Cerebellar nuclear complex (tissue), 1 donor: ENCODE measurements around the gene RASA1.

Experiments
- DNase-seq, 2 experiments: peaks; one replicate each; lab custom pipeline; 2025; lab: John Stamatoyannopoulos, UW

RASA1 gene

DNA sequence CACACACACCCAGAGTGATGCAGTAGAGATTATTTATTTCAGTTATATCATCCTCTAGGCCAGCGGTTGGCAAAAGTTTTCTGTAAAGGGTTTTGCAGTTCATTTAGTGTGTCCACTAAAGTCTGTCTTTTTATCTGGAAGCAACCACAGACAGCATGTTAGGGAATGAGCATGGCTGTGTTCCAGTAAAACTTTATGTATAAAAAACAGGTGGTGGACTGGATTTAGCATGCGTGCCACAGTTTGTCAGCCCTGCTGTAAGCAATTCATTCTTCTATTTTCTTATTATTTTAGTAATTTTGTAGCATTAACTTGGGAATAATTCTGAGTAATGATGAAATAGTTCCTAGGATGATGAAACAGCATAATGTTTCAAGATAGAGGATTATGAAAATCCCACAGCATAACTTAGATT is 93.4 kb downstream of the RASA1 start:
- DNase-seq: no peak

DNA sequence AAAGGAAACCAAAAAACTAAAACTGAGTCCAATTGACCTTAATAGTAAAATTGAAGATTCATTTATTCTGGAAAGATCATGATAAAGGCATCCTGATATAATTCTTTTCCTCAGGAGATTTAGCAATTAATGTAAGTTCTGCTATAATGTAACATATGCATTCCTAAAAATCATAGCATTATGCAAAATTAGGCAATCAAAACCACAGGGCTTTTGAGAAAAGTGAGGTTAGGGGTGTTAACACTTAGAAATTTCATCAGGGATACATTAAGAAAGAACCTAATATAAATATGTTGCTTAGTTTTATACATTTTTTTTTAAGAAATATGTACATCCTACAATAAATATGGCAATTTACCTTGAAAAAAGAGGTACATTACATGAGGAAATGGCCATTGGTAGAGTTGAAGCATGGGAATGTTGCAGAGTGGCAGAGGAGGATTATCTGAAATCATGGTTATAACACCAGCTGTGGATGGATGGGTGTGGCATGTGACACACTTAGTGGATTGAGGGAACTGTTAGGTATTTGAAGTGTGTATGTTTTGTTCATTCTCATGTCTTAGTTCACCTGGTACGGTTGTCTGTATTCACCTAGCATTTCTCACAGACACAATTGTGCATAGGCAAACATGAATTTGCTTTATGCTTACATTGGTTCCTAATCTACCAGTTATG is 94.0 kb downstream of the RASA1 start:
- no peak for DNase-seq

DNA sequence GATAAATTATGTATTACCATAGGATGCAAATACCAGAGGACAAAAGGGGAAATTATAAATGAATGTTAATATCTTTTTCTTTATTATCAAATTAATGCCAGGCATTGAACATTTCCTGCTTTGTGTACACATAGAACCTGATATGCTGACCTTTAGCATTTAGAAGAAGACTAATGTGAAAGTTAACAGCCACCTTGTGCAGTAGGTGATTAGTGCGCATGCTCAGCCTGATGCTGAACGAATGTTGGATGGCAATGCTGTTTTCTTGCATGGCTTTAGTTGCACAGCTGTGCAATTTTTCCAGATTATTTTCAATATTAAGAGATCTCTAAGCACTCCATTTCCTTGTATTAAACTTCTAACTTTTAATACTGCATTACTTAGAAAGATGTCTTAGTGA is 99.6 kb downstream of the RASA1 start:
- DNase-seq: no peak

DNA sequence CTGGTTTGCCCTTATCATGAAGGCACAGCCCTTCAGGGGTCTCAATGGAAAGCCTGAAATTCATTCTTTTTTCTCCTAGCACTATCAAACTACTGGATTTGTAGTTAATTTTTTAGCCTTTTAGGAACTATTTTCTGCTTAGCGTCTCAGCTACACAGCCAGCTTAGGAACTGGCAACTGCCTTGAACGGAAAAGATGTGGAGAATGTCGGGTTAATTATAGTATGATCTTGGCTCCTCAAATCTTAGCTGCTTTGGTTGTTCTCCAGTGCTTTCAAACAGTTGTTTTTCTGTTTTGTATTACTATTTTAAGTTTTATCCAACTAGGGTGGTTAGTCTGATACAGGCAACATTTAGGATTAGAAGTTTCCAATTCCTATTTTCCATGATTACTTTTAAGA is 100.9 kb downstream of the RASA1 start:
- no peak for DNase-seq

DNA sequence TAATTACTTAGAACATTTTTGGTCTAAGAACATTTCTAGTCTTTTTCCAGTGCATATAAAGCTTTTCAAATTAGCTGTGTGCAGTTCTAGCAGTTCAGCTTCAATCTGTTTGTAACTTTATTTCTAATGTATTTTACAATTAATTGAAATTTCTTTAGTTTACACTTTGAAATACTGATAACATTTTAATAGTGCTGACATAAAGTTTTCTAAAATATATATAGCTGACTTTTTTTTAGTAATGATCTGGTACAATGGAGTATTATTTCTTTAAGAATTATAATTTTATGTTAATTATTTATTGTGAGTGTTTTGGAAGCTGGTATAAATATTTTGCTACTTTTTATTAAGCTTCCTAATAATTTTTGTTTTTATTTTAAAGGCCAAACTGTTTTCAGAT is 101.7 kb downstream of the RASA1 start:
- DNase-seq: no peak

DNA sequence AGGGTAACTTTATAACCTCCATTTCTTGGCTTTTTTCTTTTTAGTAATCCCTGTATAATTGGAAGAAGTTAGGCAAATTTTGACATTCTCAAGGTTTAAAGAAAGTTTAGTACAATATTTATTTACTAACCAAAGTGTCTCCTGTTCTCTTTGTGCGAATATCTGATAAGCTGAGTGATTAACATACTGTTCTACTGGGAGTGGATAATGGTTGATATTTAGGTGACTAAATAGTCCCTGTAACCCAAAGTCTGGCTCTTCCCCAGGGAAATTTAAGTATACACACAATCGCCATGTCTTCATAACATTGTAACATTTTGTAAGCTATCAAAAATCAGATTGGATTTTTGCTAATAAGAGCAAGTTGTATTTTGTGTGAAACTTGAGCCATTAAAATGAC is 105.0 kb downstream of the RASA1 start:
- no peak for DNase-seq

DNA sequence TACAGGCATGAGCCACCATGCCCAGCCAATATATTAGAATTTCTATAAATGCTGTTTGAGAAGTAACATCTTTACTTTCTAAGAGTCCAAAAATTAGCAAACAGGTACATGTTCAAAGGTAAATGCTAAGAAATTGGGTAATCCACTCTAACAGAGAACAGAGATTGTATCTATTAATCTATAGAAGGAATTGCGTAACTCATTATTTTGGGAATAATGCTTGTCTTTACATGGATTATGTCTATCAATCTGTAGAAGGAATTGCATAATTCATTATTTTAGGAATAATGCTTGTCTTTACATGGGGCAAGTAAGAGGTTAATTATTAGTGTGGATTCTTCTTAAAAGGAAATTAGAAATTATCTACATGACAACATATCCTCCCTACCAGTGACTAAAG is 114.5 kb downstream of the RASA1 start:
- DNase-seq: no peak

DNA sequence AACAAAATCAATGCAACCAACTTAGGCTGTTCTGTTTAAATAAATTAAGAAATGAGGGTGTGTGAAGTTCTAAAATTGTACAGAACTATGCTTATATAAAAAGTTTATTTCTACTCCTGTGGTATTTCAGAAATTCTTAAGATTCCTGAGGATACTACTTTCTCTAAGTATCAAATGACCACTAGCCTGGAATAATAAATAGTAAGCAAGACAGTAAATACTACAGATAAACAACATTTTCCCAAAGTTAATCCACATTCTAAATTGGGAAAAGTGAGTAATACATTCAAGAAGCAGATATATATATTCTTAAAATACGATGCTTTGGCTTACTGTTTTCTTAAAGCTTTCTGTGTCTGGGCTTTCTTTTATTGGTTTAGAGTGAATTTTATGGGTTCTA is 115.5 kb downstream of the RASA1 start:
- DNase-seq: no peak

DNA sequence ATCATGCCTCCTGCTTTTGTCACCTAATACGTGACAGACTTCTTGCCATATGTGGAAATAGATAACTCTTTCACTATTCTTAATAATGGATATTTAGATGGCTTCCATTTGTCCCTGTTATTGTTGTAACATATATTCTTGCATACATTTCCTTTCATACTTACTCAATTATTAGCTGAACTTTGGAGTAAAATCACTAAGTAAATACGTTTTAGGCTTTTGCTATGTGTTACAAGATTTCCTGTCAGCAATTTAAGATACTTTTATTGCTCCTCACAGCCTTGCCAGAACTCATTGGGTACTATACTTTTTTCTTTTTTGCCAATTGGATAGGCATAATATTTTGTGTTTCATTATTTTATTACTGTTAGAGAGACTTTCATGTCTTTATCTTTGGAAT is 118.1 kb downstream of the RASA1 start:
- DNase-seq: no peak

DNA sequence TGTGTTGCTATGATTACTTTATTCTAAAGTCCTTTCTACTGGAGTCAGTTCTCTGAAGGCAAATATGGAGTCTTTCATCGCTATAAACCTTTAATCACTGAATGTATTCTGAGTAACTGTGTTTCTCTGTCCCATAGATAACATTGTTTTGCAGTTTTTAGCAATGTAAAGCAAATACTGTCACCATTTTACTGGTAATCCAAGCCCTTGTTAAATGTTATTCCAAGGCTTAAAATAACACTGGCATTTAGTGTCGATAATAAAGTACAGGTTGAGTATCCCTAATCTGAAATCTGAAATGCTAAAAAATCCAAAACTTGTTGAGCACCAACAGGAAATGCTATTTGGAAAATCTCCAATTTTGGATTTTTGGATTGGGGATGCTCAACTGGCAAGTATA is 120.4 kb downstream of the RASA1 start:
- DNase-seq: no peak

DNA sequence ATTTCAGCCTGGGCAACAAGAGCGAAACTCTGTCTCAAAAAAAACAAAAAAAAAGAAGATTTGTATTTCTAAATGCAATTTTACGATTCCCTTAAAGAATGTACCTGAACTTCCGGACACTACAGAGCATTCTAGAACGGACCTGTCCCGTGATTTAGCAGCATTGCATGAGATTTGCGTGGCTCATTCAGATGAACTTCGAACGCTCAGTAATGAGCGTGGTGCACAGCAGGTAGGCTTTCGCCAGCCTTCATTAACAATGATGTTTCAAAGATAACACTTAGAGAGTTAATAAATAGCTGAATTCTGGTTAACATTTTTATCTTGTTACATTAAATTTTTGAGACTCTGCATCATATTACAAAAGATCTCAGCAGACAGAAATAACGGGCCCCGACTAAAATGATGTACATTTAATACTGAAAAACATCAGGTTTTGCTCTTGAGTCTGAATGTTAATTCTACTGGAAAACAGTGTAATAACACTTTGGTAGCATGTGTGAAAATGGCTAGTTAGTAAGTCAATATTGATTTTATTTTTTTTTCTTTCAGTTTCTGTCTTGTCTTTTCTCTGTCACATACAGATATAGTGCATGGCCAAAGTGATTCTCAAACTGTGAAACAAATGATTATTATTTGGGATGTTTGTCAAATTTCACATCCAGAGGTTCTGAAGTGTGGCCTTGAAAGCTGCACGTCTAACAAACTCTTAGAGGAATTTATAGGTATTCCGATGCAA is 121.8 kb downstream of the RASA1 start:
- DNase-seq: no peak

DNA sequence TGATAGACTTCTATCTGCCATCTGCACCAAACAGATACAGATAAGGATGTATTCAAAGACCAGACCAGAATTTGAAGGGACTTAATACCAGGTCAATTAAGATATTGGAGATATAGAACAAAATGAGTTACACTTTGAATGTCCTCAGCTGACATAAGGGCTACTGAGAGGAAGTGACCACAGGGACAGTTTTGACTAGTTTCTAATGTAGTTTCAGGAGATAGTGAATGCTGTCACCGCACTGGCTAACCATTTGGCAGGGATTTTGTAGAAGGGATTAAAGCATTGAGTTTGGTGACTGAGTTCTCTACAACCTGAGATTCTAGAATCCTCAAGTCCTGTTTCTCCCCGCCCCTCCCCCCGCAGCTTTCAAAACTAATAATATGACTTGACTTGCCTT is 122.4 kb downstream of the RASA1 start:
- DNase-seq: no peak

DNA sequence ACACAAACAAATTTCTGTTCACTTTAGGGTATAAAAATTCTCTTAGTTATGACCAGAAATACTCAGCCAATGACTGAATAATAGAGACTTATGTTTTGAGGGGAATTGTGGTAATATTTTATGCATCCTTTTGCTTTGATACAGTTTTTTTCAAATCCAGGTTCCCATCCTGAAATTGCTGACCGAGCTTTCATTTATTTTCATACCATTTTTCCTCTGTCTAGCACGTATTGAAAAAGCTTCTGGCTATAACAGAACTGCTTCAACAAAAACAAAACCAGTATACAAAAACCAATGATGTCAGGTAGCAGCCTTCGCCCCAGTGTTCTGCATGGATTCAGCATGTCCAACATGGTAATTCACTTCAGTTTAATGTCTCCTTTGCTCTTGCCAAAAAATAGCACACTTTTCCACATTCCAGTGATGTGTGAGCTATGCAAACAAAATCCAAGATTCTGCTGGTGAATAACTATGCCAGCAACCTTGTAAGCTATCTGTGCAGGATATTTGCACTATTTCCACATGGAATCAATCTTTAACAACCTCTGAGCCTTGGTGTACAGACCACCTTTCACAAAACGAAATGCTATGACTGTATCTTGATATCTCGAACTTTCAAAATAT is 123.0 kb downstream of the RASA1 start:
- no peak for DNase-seq

DNA sequence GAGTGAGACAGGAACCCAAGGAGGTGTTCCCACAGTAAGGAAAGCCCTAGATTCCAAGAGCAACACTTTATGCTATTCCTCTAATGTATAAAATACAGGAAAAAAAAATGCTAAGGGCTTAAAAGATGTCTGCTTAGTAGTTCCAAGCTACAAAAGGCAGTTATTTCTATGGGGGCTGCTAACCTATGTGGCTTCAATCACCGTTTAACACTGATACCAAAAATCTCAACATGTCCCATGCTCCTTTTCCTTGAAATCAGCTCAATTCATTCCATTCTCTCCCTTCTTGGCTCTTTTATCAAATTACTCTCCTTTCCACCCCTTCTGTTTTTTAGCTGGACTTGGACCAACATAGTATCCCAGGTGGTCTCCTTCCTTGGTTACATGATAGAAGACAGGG is 124.5 kb downstream of the RASA1 start:
- DNase-seq: no peak

DNA sequence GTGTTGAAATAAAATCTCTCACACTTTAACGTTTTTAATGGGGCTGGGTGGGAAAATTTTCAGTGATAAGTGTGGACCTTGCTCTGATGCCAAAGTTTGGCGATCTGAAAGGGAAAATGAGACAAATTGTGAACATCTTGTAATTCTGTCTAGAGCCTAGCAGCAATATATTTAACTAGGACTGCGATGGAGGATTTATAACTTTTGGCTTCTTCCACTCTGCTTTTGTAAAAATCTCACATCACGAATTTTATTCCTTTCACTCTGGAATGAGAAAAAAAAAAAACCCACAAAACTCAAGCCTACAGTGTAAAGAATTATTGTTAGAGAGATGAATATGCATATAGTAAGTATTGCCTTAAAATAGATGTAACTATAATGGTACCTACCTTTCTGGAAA is 125.1 kb downstream of the RASA1 start:
- DNase-seq: no peak

DNA sequence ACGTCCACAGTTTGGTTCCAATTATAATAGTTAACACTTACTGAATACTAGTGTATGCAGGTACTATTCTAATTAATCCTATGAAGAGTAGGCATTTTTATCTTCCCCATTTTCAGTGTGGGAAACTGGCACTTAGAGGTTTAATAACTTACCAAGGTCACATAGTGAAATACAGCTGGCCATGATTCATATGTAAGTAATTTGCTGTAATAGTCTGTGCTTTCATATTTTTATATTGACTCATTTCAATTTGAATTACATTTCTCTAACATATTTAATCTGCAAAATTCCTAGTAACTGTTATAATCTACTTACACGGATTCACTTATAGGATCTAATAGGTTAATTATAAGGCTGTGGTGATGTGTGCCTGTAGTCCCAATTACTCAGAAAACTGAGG is 125.6 kb downstream of the RASA1 start:
- no peak for DNase-seq

DNA sequence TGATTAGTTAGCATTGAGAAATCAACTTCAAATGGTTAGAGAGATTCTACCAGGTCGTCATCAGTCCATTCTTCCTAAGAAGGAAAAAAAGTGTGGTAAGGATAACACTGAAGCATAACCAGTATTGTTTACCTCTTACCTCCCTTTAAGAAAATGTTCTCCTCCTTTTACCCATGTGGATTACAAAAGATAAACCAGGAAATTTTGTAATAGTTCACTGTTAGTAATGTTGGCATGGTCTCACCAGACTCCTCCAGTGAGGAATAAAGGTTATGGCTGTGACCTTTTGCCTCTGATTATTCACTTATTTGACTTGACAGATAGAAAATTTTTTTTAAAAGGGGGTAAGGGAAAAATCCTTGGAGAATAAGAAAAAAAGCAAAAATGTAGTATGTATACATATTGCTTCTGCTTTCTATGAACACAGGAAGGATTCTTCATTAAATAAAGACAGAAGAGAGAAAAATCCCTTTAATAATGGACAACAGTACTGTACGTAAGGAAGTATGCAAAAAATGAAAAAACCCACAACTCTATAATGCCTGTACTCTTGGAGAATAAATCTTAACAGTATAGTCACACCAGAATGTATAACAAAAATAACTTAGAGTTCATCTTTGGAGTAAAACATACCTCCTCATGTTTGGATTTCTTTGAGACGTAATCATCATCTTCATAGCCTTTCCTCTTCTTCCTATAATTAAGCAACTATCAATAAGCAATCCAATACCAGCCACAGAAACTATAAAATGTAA is 126.9 kb downstream of the RASA1 start:
- DNase-seq: no peak

DNA sequence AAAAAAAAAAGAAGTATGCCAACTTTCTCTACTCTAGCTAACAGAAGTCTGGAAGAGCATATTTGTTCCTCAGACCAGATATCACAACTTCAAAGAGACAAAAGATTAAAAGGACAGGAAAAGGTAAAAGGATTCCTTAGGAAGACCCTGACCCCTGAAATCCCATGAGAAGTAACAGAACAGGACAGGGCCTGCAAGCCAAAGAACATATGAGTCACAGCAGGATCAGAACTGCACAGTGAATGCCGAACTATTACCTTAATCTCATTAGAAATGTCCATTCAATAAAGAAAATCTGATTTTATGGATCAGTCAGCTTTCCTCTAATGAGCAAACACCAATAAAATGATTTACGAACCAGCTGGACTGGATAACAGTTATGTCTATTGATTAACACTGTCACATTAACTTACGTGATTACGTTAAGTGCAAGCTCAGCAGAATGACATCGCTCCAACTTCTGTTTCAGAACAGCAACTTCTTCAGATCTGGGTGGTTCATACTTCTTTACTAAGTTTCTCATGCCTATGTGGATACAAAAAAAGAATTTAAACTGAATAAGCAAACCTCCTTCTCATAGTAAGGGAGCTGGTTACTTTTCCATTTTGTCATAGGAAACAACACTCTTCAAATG is 131.4 kb downstream of the RASA1 start:
- DNase-seq: no peak

DNA sequence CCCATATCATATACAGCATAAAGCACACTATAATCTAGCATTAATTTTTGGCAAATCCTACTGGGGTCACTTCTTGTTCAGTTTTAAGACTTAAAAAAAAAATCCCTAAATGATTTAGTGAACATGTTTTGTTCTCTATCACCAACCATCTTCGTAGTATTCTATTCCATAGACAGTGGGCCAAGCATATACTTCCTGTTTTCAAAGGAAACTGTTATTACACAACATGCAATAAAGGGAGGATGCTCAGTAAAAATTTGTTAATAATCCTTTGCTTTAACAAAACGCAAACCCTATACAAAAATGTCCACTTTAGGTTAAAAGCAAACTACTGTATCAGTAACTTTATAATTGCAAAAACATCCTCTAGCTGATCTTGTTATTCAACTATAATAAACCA is 132.0 kb downstream of the RASA1 start:
- no peak for DNase-seq

DNA sequence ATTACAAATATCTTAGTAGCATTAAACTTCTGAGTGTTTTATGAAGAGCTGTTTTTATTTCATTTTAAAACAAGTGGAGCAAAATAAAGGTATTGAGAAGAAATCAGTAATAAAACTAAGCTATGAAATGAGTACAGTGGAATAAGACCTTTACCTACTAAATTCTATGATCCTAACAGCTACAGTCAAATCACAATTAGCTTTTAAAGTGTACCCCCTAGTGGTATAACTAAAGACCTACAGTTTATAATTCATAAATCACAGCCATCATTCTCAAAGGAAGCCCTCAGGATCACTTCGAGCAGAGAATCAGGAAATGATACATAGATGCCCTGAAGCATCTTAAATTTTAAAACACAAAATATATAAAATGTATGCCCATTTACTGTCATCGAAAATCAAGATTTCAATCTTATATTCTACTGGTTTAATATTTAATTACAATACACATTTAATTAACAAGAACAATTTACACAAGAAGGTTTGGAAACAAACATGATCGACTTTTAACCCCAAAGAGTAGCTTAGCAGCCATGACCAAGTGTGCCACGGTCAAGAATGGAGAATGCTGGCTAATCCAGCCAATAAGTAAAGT is 132.7 kb downstream of the RASA1 start:
- peak in 1 of 2 experiments; percentile 45 for DNase-seq

DNA sequence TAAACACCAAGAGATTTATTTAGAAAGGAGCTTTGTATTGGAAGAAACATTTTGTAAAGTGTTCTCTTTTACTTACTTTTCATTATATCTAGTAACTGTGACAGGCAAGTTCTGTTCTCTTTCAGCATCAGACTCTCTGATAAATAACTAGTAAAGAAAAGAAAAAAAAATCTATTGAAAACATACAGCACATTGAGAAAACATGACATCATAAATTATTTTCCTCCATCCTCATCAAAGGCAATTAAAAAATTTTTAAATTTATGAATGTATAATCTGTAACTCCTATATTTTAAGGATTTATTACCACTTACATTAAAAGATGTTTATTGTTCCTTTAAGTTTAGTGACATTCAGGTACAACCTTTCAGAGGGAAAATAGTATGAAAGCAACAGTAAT is 133.9 kb downstream of the RASA1 start:
- no peak for DNase-seq

DNA sequence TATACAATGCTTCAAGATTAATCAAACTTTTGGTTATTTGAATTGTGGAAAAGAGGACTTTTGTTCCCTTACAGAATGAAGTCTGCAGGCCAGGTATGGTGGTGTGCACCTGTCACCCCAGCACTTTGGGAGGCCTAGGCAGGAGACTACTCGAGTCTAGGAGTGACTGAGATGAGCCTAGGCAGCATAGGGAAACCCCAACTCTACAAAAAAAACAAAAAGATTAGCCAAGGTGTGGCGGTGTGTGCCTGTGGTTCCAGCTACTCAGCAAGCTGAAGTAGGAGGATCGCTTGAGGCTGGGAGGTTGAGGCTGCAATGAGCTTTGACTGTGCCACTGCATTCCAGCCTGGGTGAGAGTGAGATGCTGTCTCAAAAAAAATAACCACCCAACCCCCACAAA is 135.7 kb downstream of the RASA1 start:
- DNase-seq: no peak
